Retinal pigment epithelial cell (primary cell): Measurements from ENCODE around the gene RALBP1.

Experiments used
- DNase-seq: peaks from one replicate; pipeline ENCODE4 v3.0.0-alpha.2; 2010; ENCODE audit warnings: low read depth
- H3K4me3 ChIP-seq: 2 replicates; pipeline ENCODE4 v1.5.1; 2011; ENCODE audit warnings: mild to moderate bottlenecking, low read length, control low read depth, moderate library complexity
- TF ChIP-seq, protein P1 (sequence below): conservative IDR thresholded peaks from 2 replicates; pipeline ENCODE4 v1.5.1; 2011; ENCODE audit warnings: low read depth, low read length, control low read depth, inconsistent platforms

RALBP1 gene

DNA sequence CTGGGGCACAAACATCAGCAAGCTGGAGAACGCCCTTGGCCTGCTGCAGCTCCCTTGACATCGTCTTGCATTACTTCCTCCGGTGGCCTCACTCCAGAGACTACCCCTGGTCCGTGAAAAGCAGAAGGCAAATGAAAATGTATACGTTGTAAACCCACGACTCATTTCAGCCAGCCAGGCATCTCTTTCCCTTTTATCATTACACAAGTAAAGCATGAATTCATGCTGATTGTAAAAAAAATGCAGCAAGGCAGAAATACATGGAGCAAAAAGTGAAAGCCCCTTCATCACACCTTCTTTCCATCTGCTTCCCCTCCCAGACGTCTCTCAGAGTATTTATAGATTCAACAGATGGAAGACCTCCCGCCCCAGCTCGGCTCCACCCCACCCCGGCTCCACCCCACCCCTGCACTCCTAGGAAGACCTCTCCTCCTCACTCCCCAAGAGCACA, 41.6 kb upstream of the RALBP1 start:
- TF ChIP-seq, protein P1, sequence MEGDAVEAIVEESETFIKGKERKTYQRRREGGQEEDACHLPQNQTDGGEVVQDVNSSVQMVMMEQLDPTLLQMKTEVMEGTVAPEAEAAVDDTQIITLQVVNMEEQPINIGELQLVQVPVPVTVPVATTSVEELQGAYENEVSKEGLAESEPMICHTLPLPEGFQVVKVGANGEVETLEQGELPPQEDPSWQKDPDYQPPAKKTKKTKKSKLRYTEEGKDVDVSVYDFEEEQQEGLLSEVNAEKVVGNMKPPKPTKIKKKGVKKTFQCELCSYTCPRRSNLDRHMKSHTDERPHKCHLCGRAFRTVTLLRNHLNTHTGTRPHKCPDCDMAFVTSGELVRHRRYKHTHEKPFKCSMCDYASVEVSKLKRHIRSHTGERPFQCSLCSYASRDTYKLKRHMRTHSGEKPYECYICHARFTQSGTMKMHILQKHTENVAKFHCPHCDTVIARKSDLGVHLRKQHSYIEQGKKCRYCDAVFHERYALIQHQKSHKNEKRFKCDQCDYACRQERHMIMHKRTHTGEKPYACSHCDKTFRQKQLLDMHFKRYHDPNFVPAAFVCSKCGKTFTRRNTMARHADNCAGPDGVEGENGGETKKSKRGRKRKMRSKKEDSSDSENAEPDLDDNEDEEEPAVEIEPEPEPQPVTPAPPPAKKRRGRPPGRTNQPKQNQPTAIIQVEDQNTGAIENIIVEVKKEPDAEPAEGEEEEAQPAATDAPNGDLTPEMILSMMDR = no peak
- no peak for DNase-seq
- no peak overlapping the region for H3K4me3 ChIP-seq

DNA sequence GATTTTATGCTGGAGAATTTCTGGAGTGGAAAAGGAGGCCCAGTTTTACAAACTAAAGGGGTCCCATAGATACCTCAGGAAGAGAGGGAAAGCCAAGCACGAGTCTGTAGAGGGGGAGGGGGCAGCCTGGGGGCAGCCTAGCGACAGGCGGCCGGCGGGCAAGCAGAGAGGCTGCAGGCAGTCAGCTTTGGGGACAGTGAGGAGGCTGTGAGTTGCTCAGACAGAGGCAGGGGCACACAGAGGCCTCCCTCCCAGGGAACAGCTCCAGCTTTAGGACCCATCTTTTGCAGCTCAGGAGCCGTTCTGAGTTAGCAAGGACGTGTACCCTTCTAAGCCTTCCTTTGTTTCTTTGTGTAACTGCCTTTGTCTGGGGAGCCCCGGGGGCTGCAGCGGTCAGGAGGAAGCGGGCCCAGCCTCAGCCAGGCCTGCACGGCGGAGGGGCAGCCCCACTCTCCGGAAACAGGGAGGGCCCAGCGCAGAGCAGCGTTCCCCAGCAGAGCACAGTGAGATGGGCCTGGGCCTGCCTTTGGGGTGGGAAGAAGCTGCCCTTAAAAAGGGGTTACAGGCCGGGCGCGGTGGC, 41.1 kb upstream of the RALBP1 start:
- no peak for DNase-seq
- TF ChIP-seq, protein P1 = no peak
- no peak overlapping the region for H3K4me3 ChIP-seq

DNA sequence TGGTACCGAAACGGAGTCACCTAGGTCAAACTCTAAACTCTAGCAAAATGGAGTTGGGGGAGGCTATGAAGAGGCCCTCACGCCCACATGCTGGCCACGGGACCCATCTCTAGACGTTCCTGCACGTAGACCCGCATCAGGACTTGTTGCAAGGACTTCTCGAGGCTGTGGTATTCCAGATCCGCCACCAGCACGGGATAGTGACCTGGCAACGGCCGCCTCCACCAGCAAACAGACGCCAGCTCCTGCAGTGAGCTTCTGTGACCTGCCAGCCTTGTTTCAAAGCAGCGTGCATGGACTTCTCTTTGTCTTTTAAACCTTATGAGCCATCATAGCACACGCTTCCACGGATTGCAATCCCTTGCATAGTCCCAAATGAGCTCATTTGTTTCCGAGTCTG, 40.3 kb upstream of the RALBP1 start:
- TF ChIP-seq, protein P1 = no peak
- no peak overlapping the region for H3K4me3 ChIP-seq
- no peak for DNase-seq

DNA sequence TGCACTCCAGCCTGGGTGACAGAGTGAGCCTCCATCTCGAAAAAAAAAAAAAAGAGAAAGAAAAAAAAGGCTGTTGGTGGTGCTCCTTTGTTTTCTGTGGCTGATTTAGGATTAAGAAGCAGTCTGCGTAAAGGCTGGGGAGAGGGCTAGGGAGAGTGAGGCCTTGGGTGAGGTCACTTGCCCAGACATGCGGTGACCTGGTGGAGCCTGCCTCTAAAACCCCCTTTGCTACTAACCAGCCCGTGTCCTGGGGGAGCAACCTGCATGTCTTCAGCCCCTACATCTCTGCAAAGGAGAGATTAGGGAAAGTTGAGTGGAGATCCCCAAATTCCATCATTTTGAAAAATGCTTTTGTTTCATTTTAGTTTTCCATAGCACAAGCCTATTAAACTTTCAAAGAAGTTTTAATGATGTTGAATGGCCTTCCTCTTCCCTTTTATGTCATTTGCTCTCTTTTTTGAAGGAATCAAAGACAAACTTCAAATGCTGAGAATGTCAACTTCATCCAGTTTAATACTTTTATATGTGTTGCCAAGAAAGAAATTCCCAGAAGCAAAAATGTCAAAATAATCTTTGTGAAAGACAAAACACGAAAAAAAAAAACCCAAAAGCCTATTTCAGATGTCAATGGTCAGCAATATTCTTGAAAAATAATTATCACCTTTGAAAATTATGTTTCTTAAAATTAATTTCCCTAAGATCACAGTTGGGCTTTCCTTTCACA, 38.9 kb upstream of the RALBP1 start:
- H3K4me3 ChIP-seq = no peak overlapping the region
- TF ChIP-seq, protein P1 = no peak
- no peak for DNase-seq

DNA sequence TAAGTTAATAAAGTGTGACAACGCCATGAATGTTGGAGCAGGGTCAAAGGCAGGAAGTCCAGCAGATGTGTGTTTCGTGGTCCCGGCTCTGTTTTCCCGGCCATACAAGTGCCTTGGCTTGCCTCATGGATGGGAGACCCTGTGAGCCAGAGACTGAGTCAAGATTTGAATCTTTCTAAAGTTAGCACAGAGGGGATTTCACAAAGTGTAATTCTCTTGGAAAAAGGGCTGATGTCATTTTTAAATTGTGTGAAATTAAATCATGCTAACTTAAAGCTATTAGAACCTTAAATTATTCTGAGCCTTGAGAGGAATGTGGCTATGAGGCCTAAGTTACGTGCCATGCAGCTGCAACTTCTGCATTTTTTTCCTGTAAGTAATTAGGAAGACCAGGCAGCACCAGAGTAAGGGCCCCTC, 38.3 kb upstream of the RALBP1 start:
- TF ChIP-seq, protein P1 = no peak
- no peak for DNase-seq
- H3K4me3 ChIP-seq = no peak overlapping the region

DNA sequence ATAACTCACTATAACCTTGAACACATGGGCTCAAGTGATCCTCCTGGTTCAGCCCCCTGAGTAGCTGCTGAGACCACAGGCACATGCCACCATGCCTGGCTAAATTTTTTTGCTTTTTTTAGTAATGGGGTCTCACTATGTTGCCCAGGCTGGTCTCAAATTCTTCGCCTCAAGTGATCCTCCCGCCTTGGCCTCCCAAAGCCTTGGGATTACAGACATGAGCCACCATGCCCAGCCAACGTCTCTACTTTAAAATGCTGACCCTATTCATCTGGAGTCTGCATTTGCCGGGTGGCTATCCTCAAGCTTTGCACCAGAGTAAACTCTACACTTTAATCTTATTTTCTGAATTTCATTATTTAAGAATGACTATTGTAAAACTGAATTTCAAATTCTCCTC, 37.6 kb upstream of the RALBP1 start:
- no peak overlapping the region for H3K4me3 ChIP-seq
- DNase-seq = no peak
- TF ChIP-seq, protein P1 = no peak

DNA sequence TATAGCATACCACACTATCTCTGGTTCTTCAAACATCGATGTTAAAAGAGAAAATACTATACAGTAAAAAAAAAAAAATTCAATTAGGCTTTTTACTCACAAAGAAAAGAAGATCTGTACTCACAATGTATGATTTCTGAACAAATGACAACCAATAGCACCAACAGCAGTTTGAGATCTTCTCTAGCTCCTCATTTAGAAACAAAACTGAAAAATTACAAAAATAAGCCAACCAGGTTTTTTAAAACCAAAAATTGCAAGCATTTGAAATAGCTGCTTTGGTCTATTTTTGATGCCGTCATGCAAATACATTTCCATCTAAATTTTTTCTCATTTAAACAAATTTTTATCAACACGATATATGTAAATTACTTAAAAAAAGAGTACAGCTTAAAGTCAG, 34.3 kb upstream of the RALBP1 start:
- TF ChIP-seq, protein P1 = no peak
- H3K4me3 ChIP-seq = no peak overlapping the region
- DNase-seq = no peak
